HG02840 (cell line): ENCODE data around the gene KPNA5.

ENCODE experiments used
- ATAC-seq: cut with Tn5 transposase; IDR thresholded peaks from one replicate; pipeline ENCODE4 v1.9.1; 2021; ENCODE audit warnings: mild to moderate bottlenecking, moderate library complexity, moderate number of reproducible peaks; ENCODE audit not compliant: unreplicated experiment, low FRiP score

Gene KPNA5

GRCh38 chr6:116773886-116774285, 92.9 kb downstream of the KPNA5 start:
- ATAC-seq: no peak

- no peak for ATAC-seq
These were observed 98.7 kb downstream of the KPNA5 start for GRCh38 chr6:116779573-116780164.

GRCh38 chr6:116783852-116784251, 102.8 kb downstream of the KPNA5 start:
- ATAC-seq: no peak
